Large intestine (tissue), 3 donors: Measurements from ENCODE around the gene SLC1A2. TPM values are rescaled to one million over a fixed set of nuclear protein-coding genes. Genes with fewer than 3 reads are reported as not detected.

Source experiments
- DNase-seq, 2 donors: peaks; one replicate each; pipeline versions ENCODE4 v3.0.0 to v3.0.0-alpha.2; 2013
- H3K27ac ChIP-seq: one replicate; pipeline ENCODE4 v1.5.1; 2013; ENCODE audit warnings: low read length
- H3K27me3 ChIP-seq: 2 replicates; pipeline ENCODE4 v1.6.1; 2013; ENCODE audit warnings: low read length; ENCODE audit not compliant: control insufficient read depth, insufficient read depth
- H3K36me3 ChIP-seq: 2 replicates; pipeline ENCODE4 v1.6.1; 2013; ENCODE audit warnings: low read length; ENCODE audit not compliant: control insufficient read depth, insufficient read depth
- H3K4me1 ChIP-seq: one replicate; pipeline ENCODE4 v1.6.1; 2013; ENCODE audit warnings: low read length; ENCODE audit not compliant: control insufficient read depth, insufficient read depth
- H3K4me3 ChIP-seq: one replicate; pipeline ENCODE4 v1.5.1; 2013; ENCODE audit warnings: low read length
- H3K9me3 ChIP-seq: one replicate; pipeline ENCODE4 v1.6.1; 2013; ENCODE audit warnings: mild to moderate bottlenecking, low read depth, low read length, moderate library complexity; ENCODE audit not compliant: control insufficient read depth
- WGBS: methylation state at CpG from one replicate; pipeline ENCODE4 v1.1.5; 2013; ENCODE audit warnings: low lambda C conversion rate; ENCODE audit not compliant: insufficient coverage; 5-methylcytosine and 5-hydroxymethylcytosine counted together
- polyA plus RNA-seq: library from polyadenylated mRNA; unstranded; fragments of 120-200 nt; gene quantifications from one replicate; pipeline ENCODE4 v1.2.1, GENCODE V29; 2013

SLC1A2 gene
- polyA plus RNA-seq, 1 donor = 0.49 TPM

DNA sequence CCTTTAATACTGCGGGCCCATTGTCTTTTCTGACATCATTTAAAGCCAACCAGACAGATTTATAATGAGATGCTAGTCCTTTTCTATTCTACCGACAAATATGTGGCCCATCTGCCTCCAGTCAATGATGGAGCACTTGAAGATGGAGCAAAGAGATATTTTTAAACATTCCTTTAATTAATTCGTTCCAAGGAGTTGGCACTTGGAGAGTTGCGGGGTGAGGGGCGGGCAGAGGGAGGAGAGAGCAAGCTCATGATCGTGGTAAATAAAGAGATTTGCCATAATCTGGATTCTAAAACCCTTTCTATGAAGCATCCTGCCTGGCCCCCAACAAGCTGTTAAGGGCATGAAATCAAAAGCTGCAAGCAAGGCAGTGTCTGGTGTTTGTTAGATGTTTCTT is 5.0 kb downstream of the SLC1A2 start:
- DNase-seq = no peak
- Histone ChIP-seq H3K36me3 (no peaks in the 10 kb centered on the region), H3K27ac (no peak overlapping the region), H3K4me3 (no peak overlapping the region), H3K4me1 (no peaks in the 10 kb centered on the region), H3K27me3 (peaks cover 56% of the 10 kb centered on the region), H3K9me3 (peaks cover 4% of the 10 kb centered on the region)
- no CpG with 5 or more reads among the region's 6 CpGs for WGBS

DNA sequence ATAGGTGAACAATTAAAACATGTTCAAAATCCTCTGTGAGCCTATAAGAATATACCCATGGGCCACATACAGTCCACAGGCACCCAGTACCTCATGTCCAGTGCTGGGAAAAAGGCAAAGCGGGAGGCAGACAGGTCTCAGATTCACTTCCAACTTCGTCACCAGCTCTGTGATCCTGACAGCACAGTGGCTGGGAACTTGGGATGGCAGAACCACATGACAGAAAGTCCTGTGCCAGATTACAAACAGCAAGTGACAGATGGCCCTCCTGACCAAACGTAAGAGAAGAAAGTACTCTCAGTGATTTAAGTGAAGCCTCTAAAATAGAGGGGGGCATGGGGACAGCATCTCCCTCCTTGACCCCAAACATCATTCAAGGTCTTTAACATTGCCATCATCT is 5.8 kb downstream of the SLC1A2 start:
- no peaks in the 10 kb centered on the region for H3K36me3 ChIP-seq
- H3K4me3 ChIP-seq = no peak overlapping the region
- WGBS = no CpG with 5 or more reads among the region's 3 CpGs
- no peak overlapping the region for H3K27ac ChIP-seq
- DNase-seq = no peak
- H3K27me3 ChIP-seq = peaks cover 48% of the 10 kb centered on the region
- H3K4me1 ChIP-seq = no peaks in the 10 kb centered on the region
- peaks cover 3% of the 10 kb centered on the region for H3K9me3 ChIP-seq

DNA sequence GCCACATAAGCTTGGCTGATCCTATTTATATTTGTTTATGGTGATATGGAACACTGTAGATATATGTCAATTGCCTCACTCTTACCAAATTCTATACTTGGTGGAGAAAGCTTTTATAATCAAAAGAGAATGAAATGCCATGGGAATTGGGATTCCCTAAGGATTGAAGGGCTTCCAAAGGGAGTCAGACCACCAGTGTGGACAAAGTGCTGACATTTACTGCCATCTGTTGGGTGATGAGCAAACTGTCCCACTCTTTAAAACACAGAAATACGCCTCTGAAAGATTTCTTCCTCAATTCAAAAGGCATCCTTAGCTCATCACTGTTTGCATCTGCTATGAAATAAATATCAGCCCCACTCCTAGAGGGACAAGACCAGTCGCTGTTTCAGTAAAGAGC is 7.1 kb downstream of the SLC1A2 start:
- WGBS = no CpG with 5 or more reads among the region's 2 CpGs
- peaks cover 39% of the 10 kb centered on the region for H3K27me3 ChIP-seq
- no peak overlapping the region for H3K27ac ChIP-seq
- no peaks in the 10 kb centered on the region for H3K9me3 ChIP-seq
- DNase-seq = no peak
- no peaks in the 10 kb centered on the region for H3K4me1 ChIP-seq
- H3K4me3 ChIP-seq = no peak overlapping the region
- no peaks in the 10 kb centered on the region for H3K36me3 ChIP-seq

DNA sequence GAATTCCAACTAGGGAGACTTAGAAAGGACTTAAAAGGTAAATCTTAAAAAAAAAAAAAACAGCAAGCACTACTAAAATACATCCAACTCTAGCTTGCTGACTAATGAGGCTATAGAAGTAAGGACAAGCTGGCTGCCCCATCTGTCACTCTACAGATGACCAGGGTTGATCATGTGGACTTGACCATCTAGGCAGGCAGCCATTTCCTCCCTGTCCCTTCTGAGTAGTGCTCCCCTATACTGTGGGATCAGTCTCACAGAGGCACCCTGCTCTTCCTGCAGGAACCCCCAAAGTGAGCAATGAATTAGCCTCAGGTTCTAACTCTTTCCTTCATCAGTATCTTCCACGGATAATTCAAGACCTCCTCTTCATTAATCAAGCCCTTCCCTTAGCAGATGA is 12.3 kb downstream of the SLC1A2 start:
- WGBS = no CpG with 5 or more reads among the region's 1 CpG
- no peak overlapping the region for H3K4me3 ChIP-seq
- no peak for DNase-seq
- H3K27ac ChIP-seq = no peak overlapping the region
- H3K27me3 ChIP-seq = peaks cover 16% of the 10 kb centered on the region
- no peaks in the 10 kb centered on the region for H3K9me3 ChIP-seq
- H3K36me3 ChIP-seq = no peaks in the 10 kb centered on the region
- no peaks in the 10 kb centered on the region for H3K4me1 ChIP-seq

DNA sequence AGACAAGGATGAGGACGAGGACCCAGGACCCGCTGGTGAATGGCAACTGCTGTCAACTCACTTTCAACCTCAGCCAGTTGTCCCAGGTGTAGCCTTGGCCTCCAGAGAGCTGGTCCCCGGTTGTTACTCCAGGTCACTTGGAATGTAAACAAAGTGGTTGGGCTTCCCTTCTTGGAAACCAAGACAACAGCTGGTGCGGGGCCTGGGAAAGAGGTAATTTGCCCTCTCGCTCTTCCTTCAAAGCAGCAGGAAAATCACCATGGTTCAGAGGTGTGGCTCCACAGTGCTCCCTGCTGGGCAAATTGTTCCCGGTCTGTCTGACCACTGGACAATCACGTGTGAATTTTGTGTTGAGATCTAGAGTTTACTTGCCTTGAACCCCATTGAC is 15.0 kb downstream of the SLC1A2 start:
- Histone ChIP-seq H3K27ac (no peak overlapping the region), H3K4me3 (no peak overlapping the region), H3K9me3 (no peaks in the 10 kb centered on the region), H3K4me1 (no peaks in the 10 kb centered on the region), H3K27me3 (peaks cover 7% of the 10 kb centered on the region), H3K36me3 (no peaks in the 10 kb centered on the region)
- DNase-seq = no peak
- no CpG with 5 or more reads among the region's 7 CpGs for WGBS

DNA sequence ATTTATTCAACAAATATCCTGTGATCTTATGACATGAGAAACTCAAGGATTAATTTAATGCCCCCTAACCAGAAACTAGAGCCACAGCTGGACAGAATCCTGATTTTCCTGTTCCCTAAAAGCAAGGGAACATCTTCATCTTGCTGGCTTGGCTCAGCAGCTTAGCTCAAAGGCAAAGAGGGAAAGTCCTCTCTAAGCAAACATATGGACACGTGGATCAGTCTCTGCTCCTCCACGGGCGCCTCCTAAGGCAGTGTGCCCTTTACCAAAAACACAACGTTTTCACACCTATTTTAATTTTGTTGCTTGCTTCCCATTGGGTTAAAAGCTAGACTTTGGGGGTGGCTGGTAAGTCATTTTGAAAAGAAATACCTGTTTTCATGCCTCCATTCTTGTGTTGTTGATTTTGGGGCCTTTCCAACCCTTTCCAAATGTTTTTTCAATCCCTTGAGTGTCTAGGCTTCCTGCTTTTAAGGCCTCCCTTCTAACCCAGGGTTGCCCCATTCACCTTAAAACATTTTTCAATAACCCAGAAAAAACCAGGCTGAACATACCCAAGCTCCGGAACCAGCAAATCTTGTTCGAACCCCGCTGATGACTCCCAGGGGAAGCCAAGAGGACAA is 15.5 kb downstream of the SLC1A2 start:
- no peak overlapping the region for H3K4me3 ChIP-seq
- H3K36me3 ChIP-seq = no peaks in the 10 kb centered on the region
- H3K9me3 ChIP-seq = no peaks in the 10 kb centered on the region
- DNase-seq = no peak
- no peak overlapping the region for H3K27ac ChIP-seq
- peaks cover 7% of the 10 kb centered on the region for H3K27me3 ChIP-seq
- no CpG with 5 or more reads among the region's 7 CpGs for WGBS
- no peaks in the 10 kb centered on the region for H3K4me1 ChIP-seq

DNA sequence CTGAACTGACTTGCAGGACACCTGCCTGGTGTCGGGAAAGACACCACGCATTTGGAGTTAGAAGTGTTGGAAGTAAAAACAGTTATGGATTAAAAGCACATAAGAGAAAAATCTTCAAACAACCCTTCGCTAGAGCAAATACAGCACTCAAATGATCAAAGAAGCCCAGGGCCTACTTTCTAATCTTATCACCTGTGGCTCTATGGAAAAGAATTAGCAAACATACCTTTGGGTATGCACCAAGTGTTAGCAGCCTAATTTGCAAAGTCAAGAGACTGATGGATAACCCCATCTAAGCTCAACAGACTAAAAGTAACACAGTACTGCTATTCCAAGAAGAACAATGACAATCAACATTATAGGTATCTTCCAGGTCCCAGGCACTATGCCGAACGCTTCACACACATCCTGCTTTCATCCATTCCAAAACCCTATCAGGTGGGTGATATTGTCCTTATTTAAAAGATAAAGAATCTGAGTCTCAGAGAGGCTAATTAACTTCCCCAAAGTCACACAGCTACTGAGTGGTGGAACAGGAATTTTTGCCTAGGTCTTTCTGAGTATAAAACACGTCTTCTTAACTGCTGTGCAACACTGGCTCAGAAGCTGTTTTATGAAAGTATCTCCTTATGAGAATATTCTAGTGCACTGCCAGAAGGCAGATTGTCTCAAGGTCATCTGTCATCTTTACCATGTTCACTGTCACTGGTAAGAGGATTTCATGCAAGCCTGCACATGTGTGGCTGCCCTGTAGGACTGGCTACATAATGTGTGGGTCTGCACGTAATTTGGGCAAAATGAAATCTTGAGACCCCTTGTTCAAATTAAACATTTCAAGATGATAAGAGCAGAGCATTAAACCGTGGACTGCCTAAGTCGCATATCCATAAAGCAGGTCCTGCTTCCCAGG is 16.4 kb downstream of the SLC1A2 start:
- no peak for DNase-seq
- H3K27me3 ChIP-seq = peaks cover 7% of the 10 kb centered on the region
- H3K4me3 ChIP-seq = no peak overlapping the region
- 67% methylated on average over 2 of the region's 9 CpGs for WGBS
- no peaks in the 10 kb centered on the region for H3K36me3 ChIP-seq
- no peaks in the 10 kb centered on the region for H3K9me3 ChIP-seq
- no peak overlapping the region for H3K27ac ChIP-seq
- no peaks in the 10 kb centered on the region for H3K4me1 ChIP-seq

DNA sequence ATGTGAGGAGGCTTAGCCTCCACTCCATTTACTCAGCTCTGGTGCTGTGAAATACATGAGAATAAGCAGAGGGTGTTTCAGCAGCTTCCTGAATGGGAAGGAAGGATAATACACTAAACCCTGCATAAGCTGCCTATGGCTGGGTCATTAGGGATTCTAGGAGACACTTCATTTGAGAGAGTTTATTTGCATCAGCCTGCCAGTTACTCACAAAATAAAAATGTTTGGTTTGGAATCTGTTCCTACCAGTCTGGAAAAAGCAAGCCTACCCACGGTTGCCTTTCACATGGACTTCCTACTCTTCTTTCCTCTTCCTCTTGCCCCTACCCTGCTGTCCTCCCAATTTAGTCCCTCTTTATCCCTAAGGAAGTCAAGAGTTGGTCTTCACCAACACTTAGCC is 20.5 kb downstream of the SLC1A2 start:
- Histone ChIP-seq H3K36me3 (no peaks in the 10 kb centered on the region), H3K4me1 (no peaks in the 10 kb centered on the region), H3K9me3 (no peaks in the 10 kb centered on the region), H3K27ac (no peak overlapping the region), H3K4me3 (no peak overlapping the region), H3K27me3 (peaks cover 3% of the 10 kb centered on the region)
- 86% methylated on average over 1 of the region's 1 CpG for WGBS
- DNase-seq = no peak

DNA sequence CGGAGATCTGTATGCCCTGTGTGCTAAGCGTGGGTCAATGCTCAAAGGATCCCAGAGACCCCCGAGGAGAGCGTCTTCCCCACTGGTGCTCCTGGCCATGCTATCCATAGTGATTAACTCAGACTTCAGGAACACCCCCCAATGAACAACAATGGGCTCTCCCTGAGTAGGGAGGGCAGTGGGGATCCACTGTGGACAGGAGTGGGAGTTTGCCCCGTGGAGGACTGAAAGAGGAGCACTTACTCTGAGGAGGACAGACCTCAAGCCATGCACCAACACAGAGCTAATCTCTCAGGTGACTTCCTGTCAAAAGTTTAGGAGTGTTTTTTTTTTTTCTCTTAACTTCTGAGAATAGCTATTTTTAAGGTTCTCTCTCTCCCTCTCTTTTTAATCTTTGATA is 24.4 kb downstream of the SLC1A2 start:
- no peak for DNase-seq
- no peak overlapping the region for H3K27ac ChIP-seq
- no CpG with 5 or more reads among the region's 5 CpGs for WGBS
- H3K4me1 ChIP-seq = no peaks in the 10 kb centered on the region
- no peaks in the 10 kb centered on the region for H3K36me3 ChIP-seq
- H3K4me3 ChIP-seq = no peak overlapping the region
- no peaks in the 10 kb centered on the region for H3K9me3 ChIP-seq
- H3K27me3 ChIP-seq = peaks cover 5% of the 10 kb centered on the region

DNA sequence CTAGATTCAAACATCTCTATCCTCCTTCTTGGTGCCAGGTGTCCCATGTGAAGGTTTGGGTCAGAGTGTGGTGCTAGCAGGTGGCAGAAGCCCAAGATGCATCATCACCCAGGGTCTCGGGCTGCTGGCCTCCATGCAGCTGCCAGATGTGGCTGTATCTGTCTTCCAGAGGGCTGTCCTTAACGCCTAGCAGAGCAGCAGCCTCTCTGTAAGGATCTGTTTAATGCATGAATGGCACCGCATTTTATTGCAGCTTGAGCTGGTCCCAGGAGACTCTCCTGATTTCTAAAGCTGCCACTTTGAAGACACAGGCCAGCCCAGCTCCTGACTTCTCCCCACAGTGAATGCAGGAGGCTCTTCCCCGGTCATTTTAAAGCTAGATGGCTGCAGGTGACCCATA is 26.3 kb downstream of the SLC1A2 start:
- DNase-seq = no peak
- no CpG with 5 or more reads among the region's 4 CpGs for WGBS
- Histone ChIP-seq H3K36me3 (no peaks in the 10 kb centered on the region), H3K4me3 (no peak overlapping the region), H3K4me1 (no peaks in the 10 kb centered on the region), H3K9me3 (no peaks in the 10 kb centered on the region), H3K27ac (no peak overlapping the region), H3K27me3 (peaks cover 5% of the 10 kb centered on the region)
